CD4-positive, alpha-beta memory T cell (primary cell): ENCODE data around the gene BORCS5. TPM values are rescaled to one million over a fixed set of nuclear protein-coding genes. Genes with fewer than 3 reads are reported as not detected.

Source experiments
- CTCF ChIA-PET: fragments of 350-600 bp; sonication (Branson Sonifier 250); formaldehyde crosslinking; loops from one replicate; lab custom pipeline; 2021; ENCODE audit warnings: inconsistent platforms; ENCODE audit not compliant: partially characterized antibody; lab: Charles Lee
- POLR2A ChIA-PET: fragments of 350-600 bp; sonication (Branson Sonifier 250); formaldehyde crosslinking; loops from one replicate; lab custom pipeline; 2021; ENCODE audit not compliant: partially characterized antibody; lab: Charles Lee
- DNase-seq, 5 donors: peaks; one replicate each; pipeline versions ENCODE4 v3.0.0 to v3.0.0-alpha.2; 2020 to 2022; ENCODE audit warnings: mixed read lengths in 1 of 5
- H3K27ac ChIP-seq: one replicate; pipeline ENCODE4 v1.7.0; 2013; ENCODE audit warnings: low read depth, low read length
- H3K27me3 ChIP-seq: 2 replicates; pipeline ENCODE4 v1.7.0; 2013; ENCODE audit warnings: mild to moderate bottlenecking, low read length, moderate library complexity; ENCODE audit not compliant: insufficient read depth
- H3K36me3 ChIP-seq: 2 replicates; pipeline ENCODE4 v1.7.0; 2013; ENCODE audit warnings: mild to moderate bottlenecking, low read length, moderate library complexity; ENCODE audit not compliant: insufficient read depth
- H3K4me1 ChIP-seq: 2 replicates; pipeline ENCODE4 v1.7.0; 2013; ENCODE audit warnings: mild to moderate bottlenecking, low read length, moderate library complexity; ENCODE audit not compliant: insufficient read depth
- H3K4me3 ChIP-seq, 2 donors: one replicate each; pipeline ENCODE4 v1.7.0; 2013; ENCODE audit warnings: low read length in 2 of 2, mild to moderate bottlenecking in 1 of 2
- H3K9me3 ChIP-seq, 2 donors: one replicate each; pipeline ENCODE4 v1.7.0; 2013; ENCODE audit warnings: low read length in 2 of 2, control low read depth in 1 of 2; ENCODE audit not compliant: control insufficient read depth in 1 of 2
- H3K27ac Mint-ChIP-seq, 7 donors: one replicate each; pipeline ENCODE4 v1.8.0; 2020 to 2021; ENCODE audit warnings: mixed read lengths in 7 of 7, mild to moderate bottlenecking in 6 of 7, inconsistent platforms in 3 of 7, moderate library complexity in 3 of 7
- H3K27me3 Mint-ChIP-seq, 2 donors: one replicate each; pipeline ENCODE4 v1.8.0; 2020 to 2021; ENCODE audit warnings: mixed read lengths in 2 of 2
- H3K36me3 Mint-ChIP-seq, 2 donors: one replicate each; pipeline ENCODE4 v1.8.0; 2020 to 2021; ENCODE audit warnings: mixed read lengths in 2 of 2, inconsistent platforms in 1 of 2, mild to moderate bottlenecking in 1 of 2
- H3K4me1 Mint-ChIP-seq, 4 donors: one replicate each; pipeline ENCODE4 v1.8.0; 2020 to 2021; ENCODE audit warnings: mixed read lengths in 4 of 4, mild to moderate bottlenecking in 1 of 4
- H3K4me3 Mint-ChIP-seq, 8 donors: one replicate each; pipeline ENCODE4 v1.8.0; 2020 to 2021; ENCODE audit warnings: mixed read lengths in 8 of 8, mild to moderate bottlenecking in 7 of 8, moderate library complexity in 6 of 8, inconsistent platforms in 3 of 8
- H3K9me3 Mint-ChIP-seq, 8 donors: one replicate each; pipeline ENCODE4 v1.8.0; 2020 to 2021; ENCODE audit warnings: mixed read lengths in 8 of 8, mild to moderate bottlenecking in 5 of 8, inconsistent platforms in 3 of 8, moderate library complexity in 1 of 8
- intact Hi-C: fragments of 100-400 bp; cut with micrococcal nuclease; formaldehyde crosslinking; loops from one replicate; pipeline ENCODE4 v1.15.1; 2023
- polyA plus RNA-seq, 2 donors: library from polyadenylated mRNA; unstranded; fragments of 300-500 nt; fragmentation: Illumina TruSeq; gene quantifications; one replicate each; pipeline ENCODE4 v1.2.3, GENCODE V29; 2021
- total RNA-seq, 2 experiments: library from RNA; stranded (reverse); gene quantifications; one replicate each; pipeline ENCODE4 v1.2.3, GENCODE V29; 2021

Gene BORCS5
- total and polyA plus RNA-seq, 4 experiments from 2014 or later: 21.3 to 28.1 (median 27.2) TPM

- POLR2A ChIA-PET: interaction anchor here (1.2 to 1.3 kb wide), 2 partner anchors 40 to 154 kb away, joined by 3 to 4 read pairs; no protein-coding TSS in a partner anchor
Measured at GRCh38 chr12:12513416-12514006, 156.6 kb downstream of the BORCS5 start.

GRCh38 chr12:12518464-12518845 lies 161.6 kb downstream of the BORCS5 start:
- H3K9me3 Mint-ChIP-seq: no peaks in the 10 kb centered on the region
- DNase-seq: no peak
- H3K27ac Mint-ChIP-seq: peak overlapping the region in 2 of 7 donors; percentile 11 to 29
- Histone ChIP-seq H3K36me3 (peaks cover 17% of the 10 kb centered on the region), H3K27me3 (no peaks in the 10 kb centered on the region), H3K4me3 (no peak overlapping the region), H3K27ac (no peak overlapping the region), H3K9me3 (no peaks in the 10 kb centered on the region), H3K4me1 (peaks cover 8% of the 10 kb centered on the region)
- H3K36me3 Mint-ChIP-seq: peaks cover 59 to 60% of the 10 kb centered on the region in 2 donors
- POLR2A ChIA-PET: interaction anchor here (0.7 to 2.3 kb wide), 8 partner anchors 9 to 195 kb away, joined by 3 to 8 read pairs (median 3); partner anchors contain the start of gene DUSP16
- CTCF ChIA-PET: interaction anchor here (1.5 to 2.2 kb wide), 4 partner anchors 9 to 141 kb away, joined by 4 to 7 read pairs (median 4); no protein-coding TSS in a partner anchor
- H3K4me1 Mint-ChIP-seq: peaks cover 20 to 67% (median 49%) of the 10 kb centered on the region in 4 donors
- H3K4me3 Mint-ChIP-seq: no peak overlapping the region
- intact Hi-C loops: no loop called here
- H3K27me3 Mint-ChIP-seq: no peaks in the 10 kb centered on the region

More at GRCh38 chr12:12513416-12514006, 156.6 kb downstream of the BORCS5 start:
- H3K36me3 ChIP-seq: peaks cover 5% of the 10 kb centered on the region
- intact Hi-C loops: no loop called here
- Mint-ChIP-seq H3K4me3 (no peak overlapping the region), H3K27me3 (no peaks in the 10 kb centered on the region), H3K27ac (peak overlapping the region in 4 of 7 donors; percentile 17 to 42 (median 38)), H3K36me3 (peaks cover 45 to 50% of the 10 kb centered on the region in 2 donors), H3K9me3 (no peaks in the 10 kb centered on the region), H3K4me1 (peaks cover 13 to 41% (median 31%) of the 10 kb centered on the region in 4 donors)
- H3K27ac ChIP-seq: no peak overlapping the region
- no peak overlapping the region for H3K4me3 ChIP-seq
- CTCF ChIA-PET: interaction anchor here (1.3 kb wide), 1 partner anchor 26 kb away, joined by 3 read pairs; no protein-coding TSS in a partner anchor
- no peak for DNase-seq
- no peaks in the 10 kb centered on the region for H3K9me3 ChIP-seq
- H3K27me3 ChIP-seq: no peaks in the 10 kb centered on the region
- peaks cover 31% of the 10 kb centered on the region for H3K4me1 ChIP-seq

DNA sequence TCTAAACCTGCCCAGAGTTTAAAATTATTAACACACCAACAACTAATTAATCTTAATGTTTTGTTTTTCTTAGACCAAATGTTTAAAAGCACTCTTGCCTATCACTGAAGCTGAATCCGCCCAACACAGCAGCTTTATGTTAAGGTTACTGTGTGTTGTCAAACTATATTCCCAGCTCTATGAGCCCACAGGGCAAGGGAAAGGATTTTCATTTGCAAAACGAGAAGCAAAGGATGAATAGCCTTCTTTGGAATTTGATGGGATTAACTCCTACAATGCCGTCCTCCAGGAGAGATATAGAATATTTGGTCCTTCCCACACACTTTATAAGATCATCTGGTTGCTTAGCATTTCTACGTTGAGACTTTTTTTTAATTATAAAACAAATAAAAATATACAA lies 162.0 kb downstream of the BORCS5 start:
- Mint-ChIP-seq H3K36me3 (peaks cover 55 to 60% of the 10 kb centered on the region in 2 donors), H3K27me3 (no peaks in the 10 kb centered on the region), H3K9me3 (no peaks in the 10 kb centered on the region), H3K4me1 (peaks cover 22 to 68% (median 51%) of the 10 kb centered on the region in 4 donors), H3K4me3 (no peak overlapping the region), H3K27ac (peak overlapping the region in 1 of 7 donors; percentile 11)
- POLR2A ChIA-PET: interaction anchor here (0.8 to 2.3 kb wide), 7 partner anchors 8 to 45 kb away, joined by 3 to 8 read pairs (median 3); partner anchors contain the start of gene DUSP16
- Histone ChIP-seq H3K27me3 (no peaks in the 10 kb centered on the region), H3K27ac (no peak overlapping the region), H3K4me1 (peaks cover 4% of the 10 kb centered on the region), H3K4me3 (no peak overlapping the region), H3K36me3 (peaks cover 17% of the 10 kb centered on the region), H3K9me3 (no peaks in the 10 kb centered on the region)
- CTCF ChIA-PET: interaction anchor here (1.0 to 2.2 kb wide), 7 partner anchors 8 to 203 kb away, joined by 3 to 7 read pairs (median 4); no protein-coding TSS in a partner anchor
- intact Hi-C loops: no loop called here
- DNase-seq: no peak

Other genes starting within 250 kb of the BORCS5 start
- gene LRP6, start 90.0 kb upstream of the BORCS5 start, total RNA-seq: 1 to 10 TPM; 3.9 to 4.0 TPM
- 1 to 10 TPM in 1 of 2 donors, under 1 TPM in 1; 0.45 to 1.9 TPM for gene LRP6, start 90.0 kb upstream of the BORCS5 start, polyA plus RNA-seq
- gene MANSC1, start 6.8 kb upstream of the BORCS5 start, total RNA-seq: under 1 TPM; 0.35 to 0.44 TPM
- gene MANSC1, start 6.8 kb upstream of the BORCS5 start, polyA plus RNA-seq: 1 to 10 TPM in 1 of 2 donors, under 1 TPM in 1; 0.50 to 1.4 TPM
- 100 to 1,000 TPM; 122 to 125 TPM for gene DUSP16, start 205.8 kb downstream of the BORCS5 start, total RNA-seq
- gene DUSP16, start 205.8 kb downstream of the BORCS5 start, polyA plus RNA-seq: 10 to 100 TPM; 16.8 to 22.8 TPM